ENCODE results near the gene RAB36. TPM values are rescaled to one million over a fixed set of nuclear protein-coding genes. Genes with fewer than 3 reads are reported as not detected.

Gene RAB36
- total RNA-seq, 1 experiment from 2014 or later, result 1.4 TPM

DNA sequence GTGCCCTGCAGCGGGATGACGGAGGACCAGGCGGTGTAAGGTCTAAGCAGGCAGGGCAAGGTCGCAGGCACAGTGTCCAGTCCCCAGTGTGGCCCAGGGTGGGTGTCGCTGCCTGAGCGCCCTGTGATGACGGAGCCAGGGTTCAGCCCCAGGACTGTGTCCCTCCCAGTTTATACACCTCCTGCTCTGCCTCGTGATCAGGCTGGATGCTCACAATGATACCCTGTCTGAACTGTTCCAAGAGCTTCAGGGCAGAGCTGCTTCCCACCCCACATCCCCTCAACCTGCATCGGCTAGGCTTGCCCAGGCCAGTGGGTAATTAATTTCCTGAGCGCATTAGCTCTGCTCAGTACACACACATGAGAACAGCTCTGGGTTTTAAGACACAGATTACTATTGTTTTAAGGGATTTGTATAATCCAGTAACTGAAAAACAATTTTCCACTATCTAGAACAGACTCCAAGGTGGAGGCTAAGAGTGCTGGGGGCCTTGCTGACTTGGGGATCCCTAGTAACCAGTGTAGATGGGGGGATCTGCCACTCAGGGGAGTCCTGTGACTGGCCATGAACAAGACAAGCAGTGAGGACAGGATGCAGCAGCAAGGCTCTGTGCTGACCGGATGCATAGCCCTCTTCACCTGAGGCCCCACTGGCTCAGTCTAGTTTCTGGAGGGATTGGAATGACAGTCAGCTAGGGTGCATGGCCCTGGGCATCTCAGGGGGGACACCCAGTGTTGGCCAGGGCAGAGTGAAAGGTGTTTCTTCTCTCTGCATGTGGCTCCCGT lies 40.9 kb upstream of the RAB36 start:
- no peaks in the 10 kb centered on the region for H3K36me3 Mint-ChIP-seq (ENCODE audit: insufficient read depth in 1 of 3, low read depth in 3 of 3)
- H3K4me3 Mint-ChIP-seq, result no peak overlapping the region
- peaks cover 25% of the 10 kb centered on the region for H3K27me3 Mint-ChIP-seq (ENCODE audit: low read depth)

More for the DNA sequence above, 40.9 kb upstream of the RAB36 start:
- no peak overlapping the region for H4K5ac ChIP-seq (ENCODE audit: insufficient read length, low read depth, low read length)
- no peak overlapping the region for H3K18ac ChIP-seq (ENCODE audit: insufficient read length, low read depth, low read length)
- H3K56ac ChIP-seq (ENCODE audit: insufficient read length, low read depth, low read length), result no peak overlapping the region
- H4K8ac ChIP-seq (replicated peaks; ENCODE audit: insufficient read length, low read depth, low read length), result no peak overlapping the region
- H3K27me3 ChIP-seq (ENCODE audit: insufficient read depth, low read length), result no peaks in the 10 kb centered on the region; the same call in 1 of the 2 replicates
- H3K4me2 ChIP-seq (ENCODE audit: insufficient read depth, insufficient read length, low read length), result no peak overlapping the region
- Mint-ChIP-seq H3K27ac (peak overlapping the region in 1 of 3 experiments; percentile 62; a peak in 1 of 7 replicates), H3K4me1 (no peaks in the 10 kb centered on the region), H3K9me3 (no peaks in the 10 kb centered on the region)
- H3K4me1 ChIP-seq (ENCODE audit: insufficient read depth, low read length), result no peaks in the 10 kb centered on the region
- no peaks in the 10 kb centered on the region for H3K79me1 ChIP-seq (ENCODE audit: insufficient read depth, low read depth, low read length, poor library complexity, severe bottlenecking)
- H2BK20ac ChIP-seq (ENCODE audit: low read depth, low read length, poor library complexity, severe bottlenecking), result no peak overlapping the region
- no peak overlapping the region for H2BK5ac ChIP-seq (ENCODE audit: insufficient read length, low read length)
- no peaks in the 10 kb centered on the region for H3K23me2 ChIP-seq (ENCODE audit: insufficient read length, low read depth, low read length, poor library complexity, severe bottlenecking)
- H2BK15ac ChIP-seq (ENCODE audit: low read depth, low read length), result no peak overlapping the region
- no peak overlapping the region for H4K91ac ChIP-seq (ENCODE audit: insufficient read length, low read depth, low read length)
- no peaks in the 10 kb centered on the region for H3K9me3 ChIP-seq (ENCODE audit: control insufficient read depth, low read depth, low read length)
- no peak overlapping the region for H2BK12ac ChIP-seq (ENCODE audit: insufficient read length, low read depth, low read length)
- H4K20me1 ChIP-seq (ENCODE audit: control insufficient read depth, insufficient read depth, insufficient read length), result no peaks in the 10 kb centered on the region
- no peaks in the 10 kb centered on the region for H3K79me2 ChIP-seq (ENCODE audit: insufficient read depth, low read length)
- H3K14ac ChIP-seq (ENCODE audit: insufficient read depth, low read length), result no peak overlapping the region; the same call in 1 of the 2 replicates
- H2AFZ ChIP-seq (ENCODE audit: low read length), result no peak overlapping the region
- no peak overlapping the region for H3K9ac ChIP-seq (ENCODE audit: extremely low read depth, insufficient read length, low read length)
- no peak overlapping the region for H3K27ac ChIP-seq (ENCODE audit: insufficient read length, low read depth, low read length)
- no peak overlapping the region for H2BK120ac ChIP-seq (ENCODE audit: low read depth, low read length, poor library complexity, severe bottlenecking)
- whole genome bisulfite sequencing (ENCODE audit: extremely low coverage, insufficient read length, low lambda C conversion rate), result no CpG with 5 or more reads among the region's 12 CpGs
- TF ChIP-seq, protein P1, sequence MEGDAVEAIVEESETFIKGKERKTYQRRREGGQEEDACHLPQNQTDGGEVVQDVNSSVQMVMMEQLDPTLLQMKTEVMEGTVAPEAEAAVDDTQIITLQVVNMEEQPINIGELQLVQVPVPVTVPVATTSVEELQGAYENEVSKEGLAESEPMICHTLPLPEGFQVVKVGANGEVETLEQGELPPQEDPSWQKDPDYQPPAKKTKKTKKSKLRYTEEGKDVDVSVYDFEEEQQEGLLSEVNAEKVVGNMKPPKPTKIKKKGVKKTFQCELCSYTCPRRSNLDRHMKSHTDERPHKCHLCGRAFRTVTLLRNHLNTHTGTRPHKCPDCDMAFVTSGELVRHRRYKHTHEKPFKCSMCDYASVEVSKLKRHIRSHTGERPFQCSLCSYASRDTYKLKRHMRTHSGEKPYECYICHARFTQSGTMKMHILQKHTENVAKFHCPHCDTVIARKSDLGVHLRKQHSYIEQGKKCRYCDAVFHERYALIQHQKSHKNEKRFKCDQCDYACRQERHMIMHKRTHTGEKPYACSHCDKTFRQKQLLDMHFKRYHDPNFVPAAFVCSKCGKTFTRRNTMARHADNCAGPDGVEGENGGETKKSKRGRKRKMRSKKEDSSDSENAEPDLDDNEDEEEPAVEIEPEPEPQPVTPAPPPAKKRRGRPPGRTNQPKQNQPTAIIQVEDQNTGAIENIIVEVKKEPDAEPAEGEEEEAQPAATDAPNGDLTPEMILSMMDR (conservative IDR thresholded peaks at IDR 0.05), result no peak
- no peak overlapping the region for H3T11ph ChIP-seq (ENCODE audit: low read length)
- DNase-seq, result no peak
- no peak overlapping the region for H3K4ac ChIP-seq (ENCODE audit: low read depth, low read length)
- no peak overlapping the region for H2AK5ac ChIP-seq (ENCODE audit: insufficient read length, low read length)
- no peak overlapping the region for H3K23ac ChIP-seq (ENCODE audit: insufficient read length, low read depth, low read length)
